HCT116 (cell line): ENCODE results near the gene RNF151. TPM values are rescaled to one million over a fixed set of nuclear protein-coding genes. Genes with fewer than 3 reads are reported as not detected.

Source experiments
- ATAC-seq: fragments of 200-7000 bp; cut with Tn5 transposase; 2 replicates; pipeline ENCODE4 v1.9.1; 2020; ENCODE audit warnings: mild to moderate bottlenecking, moderate library complexity
- BruUV-seq: library from RNA; stranded (reverse); fragments of 400-500 nt; replicated peaks from 2 replicates; lab custom pipeline; 2021; lab: Mats Ljungman, UMichigan
- CTCF ChIA-PET: fragments of 300-600 bp; sonication (Branson Sonifier 250); formaldehyde crosslinking; loops from one replicate; lab custom pipeline; 2021; ENCODE audit warnings: antibody characterized with exemption; lab: Charles Lee
- POLR2A ChIA-PET: fragments of 300-600, 350-600 bp; sonication (Branson Sonifier 250); formaldehyde crosslinking; loops from one replicate; lab custom pipeline; 2021; ENCODE audit warnings: antibody characterized with exemption; lab: Charles Lee
- RAD21 ChIA-PET, 2 experiments: fragments of 300-600 bp; sonication (Branson Sonifier 250); formaldehyde crosslinking; loops; one replicate each; lab custom pipeline; 2023; ENCODE audit warnings: low total read pairs in 2 of 2; ENCODE audit not compliant: uncharacterized antibody in 2 of 2, unreplicated experiment in 2 of 2, low non-redundant PET in 1 of 2; lab: Charles Lee
- DNase-seq: peaks from one replicate; pipeline ENCODE4 v3.0.0-alpha.2; 2010; ENCODE audit warnings: low read depth, low spot score
- H2AFZ ChIP-seq: fragments of 200-600 bp; shearing (Covaris generic), sonication (generic); 2 replicates; pipeline ENCODE4 v1.6.1; 2017; ENCODE audit warnings: low read depth, mixed run types, mixed read lengths, antibody characterized with exemption, low read length; ENCODE audit not compliant: poor library complexity, severe bottlenecking
- H3K27ac ChIP-seq: 2 replicates; pipeline ENCODE4 v1.5.1; 2012; ENCODE audit warnings: low read depth, low read length
- H3K27me3 ChIP-seq: fragments of 200-600 bp; sonication (generic); 2 replicates; pipeline ENCODE4 v1.6.1; 2016; ENCODE audit warnings: mixed run types, low read length, mixed read lengths; ENCODE audit not compliant: insufficient read depth
- H3K36me3 ChIP-seq, 2 experiments: fragments of 200-500 bp in 1 of 2; fragments of 200-600 bp in 1 of 2; sonication (Bioruptor generic) in 1 of 2; sonication (generic) in 1 of 2; 2 replicates each; pipeline versions ENCODE4 v1.5.1 to v1.6.1; 2014 to 2016; ENCODE audit warnings: low read length in 2 of 2, inconsistent platforms in 1 of 2, mixed read lengths in 1 of 2, mixed run types in 1 of 2; ENCODE audit not compliant: insufficient read depth in 2 of 2, control insufficient read depth in 1 of 2
- H3K4me1 ChIP-seq, 2 experiments: fragments of 200-600 bp in 1 of 2; sonication (generic) in 1 of 2; 2 replicates each; pipeline versions ENCODE4 v1.5.1 to v1.6.1; 2012 to 2017; ENCODE audit warnings: low read length in 2 of 2, inconsistent platforms in 1 of 2, mild to moderate bottlenecking in 1 of 2, mixed read lengths in 1 of 2, mixed run types in 1 of 2, moderate library complexity in 1 of 2; ENCODE audit not compliant: insufficient read depth in 2 of 2, control insufficient read depth in 1 of 2
- H3K4me2 ChIP-seq: fragments of 200-600 bp; sonication (generic); 2 replicates; pipeline ENCODE4 v1.6.1; 2017; ENCODE audit warnings: mixed run types, low read length, mixed read lengths
- H3K4me3 ChIP-seq, 2 experiments: fragments of 200-600 bp in 1 of 2; sonication (generic) in 1 of 2; replicated peaks in 1 of 2; 2 replicates each; pipeline ENCODE4 v1.5.1; 2011 to 2016; ENCODE audit warnings: low read length in 2 of 2, control low read depth in 1 of 2, low read depth in 1 of 2, mild to moderate bottlenecking in 1 of 2, mixed read lengths in 1 of 2, mixed run types in 1 of 2
- H3K79me2 ChIP-seq: fragments of 200-600 bp; sonication (generic); 2 replicates; pipeline ENCODE4 v1.6.1; 2017; ENCODE audit warnings: mild to moderate bottlenecking, mixed run types, low read length, moderate library complexity, mixed read lengths; ENCODE audit not compliant: insufficient read depth
- H3K9ac ChIP-seq: fragments of 200-600 bp; sonication (generic); 2 replicates; pipeline ENCODE4 v1.6.1; 2016; ENCODE audit warnings: low read length, mixed read lengths
- H3K9me2 ChIP-seq: fragments of 200-600 bp; sonication (generic), shearing (Covaris generic); 2 replicates; pipeline ENCODE4 v1.6.1; 2017; ENCODE audit warnings: mixed run types, mild to moderate bottlenecking, moderate library complexity; ENCODE audit not compliant: insufficient read depth
- H3K9me3 ChIP-seq, 2 experiments: fragments of 200-500 bp in 1 of 2; fragments of 200-600 bp in 1 of 2; sonication (Bioruptor generic) in 1 of 2; sonication (generic) in 1 of 2; 2 replicates each; pipeline ENCODE4 v1.6.1; 2014 to 2017; ENCODE audit warnings: low read length in 2 of 2, mixed read lengths in 2 of 2, inconsistent platforms in 1 of 2, low read depth in 1 of 2, mild to moderate bottlenecking in 1 of 2, mixed run types in 1 of 2, moderate library complexity in 1 of 2; ENCODE audit not compliant: control insufficient read depth in 1 of 2, insufficient read depth in 1 of 2
- H4K20me1 ChIP-seq: fragments of 200-600 bp; sonication (generic), shearing (Covaris generic); 2 replicates; pipeline ENCODE4 v1.6.1; 2017; ENCODE audit warnings: mixed run types, mild to moderate bottlenecking, moderate library complexity; ENCODE audit not compliant: insufficient read depth
- EGR1 ChIP-seq: IDR thresholded peaks from 2 replicates; pipeline ENCODE4 v1.6.1; 2012; ENCODE audit warnings: low read depth
- ELF1 ChIP-seq: IDR thresholded peaks from 2 replicates; pipeline ENCODE4 v1.6.1; 2012; ENCODE audit warnings: low read depth, borderline replicate concordance
- EZH2phosphoT487 ChIP-seq: fragments of 200-600 bp; IDR thresholded peaks from 2 replicates; pipeline ENCODE4 v1.6.1; 2018; ENCODE audit warnings: antibody characterized with exemption, borderline replicate concordance
- FOSL1 ChIP-seq: IDR thresholded peaks from 2 replicates; pipeline ENCODE4 v1.6.1; 2012; ENCODE audit warnings: low read depth
- MAX ChIP-seq: IDR thresholded peaks from 2 replicates; pipeline ENCODE4 v1.6.1; 2012
- POLR2AphosphoS5 ChIP-seq: IDR thresholded peaks from 2 replicates; pipeline ENCODE4 v1.6.1; 2011; ENCODE audit warnings: mild to moderate bottlenecking, low read depth, low read length, moderate library complexity
- RAD21 ChIP-seq: IDR thresholded peaks from 2 replicates; pipeline ENCODE4 v1.6.1; 2012; ENCODE audit warnings: low read depth, mild to moderate bottlenecking
- REST ChIP-seq: IDR thresholded peaks from 2 replicates; pipeline ENCODE4 v1.6.1; 2012; ENCODE audit warnings: low read depth
- SRF ChIP-seq: IDR thresholded peaks from 2 replicates; pipeline ENCODE4 v1.6.1; 2012; ENCODE audit warnings: low read depth
- ZFX ChIP-seq: fragments of 450-650 bp; IDR thresholded peaks from 2 replicates; pipeline ENCODE4 v1.6.1; 2017
- ZNF274 ChIP-seq: fragments of 200-500 bp; sonication (Bioruptor generic); IDR thresholded peaks from 2 replicates; pipeline ENCODE4 v1.6.1; 2014; ENCODE audit warnings: mild to moderate bottlenecking, low read depth, low read length, inconsistent platforms
- intact Hi-C: fragments of 100-400 bp; cut with micrococcal nuclease; formaldehyde crosslinking; loops from 2 replicates; pipeline ENCODE4 v1.10.0; 2022
- total RNA-seq: library from RNA; stranded (reverse); gene quantifications from one replicate; pipeline ENCODE4 v1.2.1, GENCODE V29; 2021; ENCODE audit not compliant: unreplicated experiment

The RNF151 gene
- total RNA-seq, 1 experiment from 2014 or later, result 0.30 TPM

DNA sequence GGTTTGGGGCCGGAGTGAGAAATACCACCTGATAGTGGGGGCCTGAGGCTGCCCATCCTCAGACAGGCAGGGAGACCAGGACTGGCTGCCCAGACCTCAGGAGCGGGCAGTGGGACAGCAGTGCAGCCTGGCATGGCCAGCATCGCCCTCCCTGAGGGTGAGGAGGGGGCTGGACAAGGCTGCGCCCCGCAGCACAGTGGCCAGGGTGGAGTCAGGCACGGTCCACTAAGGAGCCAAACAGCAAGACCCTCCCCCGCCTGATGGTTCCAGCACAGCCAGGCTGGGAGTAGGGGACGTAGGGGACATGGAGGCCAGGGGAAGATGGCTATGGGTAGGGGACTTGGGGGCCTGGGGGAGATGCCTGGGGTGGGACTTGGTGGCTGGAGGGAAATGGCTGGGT is 39.7 kb downstream of the RNF151 start (continued):
- TF ChIP-seq REST, result no peak
- no peak for TF ChIP-seq MAX
- TF ChIP-seq FOSL1, result no peak
- no peak for TF ChIP-seq ZFX
- no peak for TF ChIP-seq ELF1
- TF ChIP-seq POLR2AphosphoS5, result no peak
- TF ChIP-seq EGR1, result no peak
- no peak for TF ChIP-seq EZH2phosphoT487

GRCh38 chr16:2007081-2007836 is 40.6 kb downstream of the RNF151 start:
- H3K79me2 ChIP-seq, result peaks cover 78% of the 10 kb centered on the region
- no peaks in the 10 kb centered on the region for H3K27me3 ChIP-seq
- H3K36me3 ChIP-seq, result peaks cover 6 to 19% of the 10 kb centered on the region in 2 experiments; a peak in 3 of 4 replicates
- no TSS peak for BruUV-seq
- ChIA-PET POLR2A (interaction anchor here (0.6 to 1.4 kb wide), 3 partner anchors 9 to 148 kb away, joined by 3 read pairs; partner anchors contain the start of genes NPW and TRAF7), RAD21 (no interaction called here), CTCF (interaction anchor here (1.2 kb wide), 1 partner anchor 133 kb away, joined by 5 read pairs; no protein-coding TSS in a partner anchor)
- peak overlapping the region in 1 of 2 experiments; percentile 79; a peak in 1 of 4 replicates for H3K4me3 ChIP-seq
- peaks cover 9% of the 10 kb centered on the region; the same call in 1 of the 2 replicates for H4K20me1 ChIP-seq
- H2AFZ ChIP-seq, result no peak overlapping the region
- peak overlapping the region; percentile 92 for H3K4me2 ChIP-seq
- intact Hi-C loops, result no loop called here
- peak overlapping the region; percentile 92 for H3K27ac ChIP-seq
- H3K9me2 ChIP-seq, result no peaks in the 10 kb centered on the region
- ATAC-seq (no peak), DNase-seq (no peak)
- H3K4me1 ChIP-seq, result peaks cover 28 to 62% of the 10 kb centered on the region in 2 experiments
- peak overlapping the region; percentile 97 for H3K9ac ChIP-seq
- TF ChIP-seq REST (no peak), FOSL1 (no peak), RAD21 (no peak), SRF (no peak), ZNF274 (no peak)
- no peaks in the 10 kb centered on the region for H3K9me3 ChIP-seq
